Ectodermal cell (in vitro differentiated cells): ENCODE results near the gene JUN.

Source experiments
- H3K27ac ChIP-seq: 2 replicates; pipeline ENCODE4 v1.7.0; 2013; ENCODE audit warnings: mild to moderate bottlenecking, low read depth, low read length; ENCODE audit not compliant: insufficient read depth, poor library complexity, severe bottlenecking
- H3K27me3 ChIP-seq: 2 replicates; pipeline ENCODE4 v1.7.0; 2013; ENCODE audit warnings: mild to moderate bottlenecking, low read length; ENCODE audit not compliant: insufficient read depth, control insufficient read depth, poor library complexity, severe bottlenecking
- H3K36me3 ChIP-seq: one replicate; pipeline ENCODE4 v1.7.0; 2013; ENCODE audit warnings: low read length; ENCODE audit not compliant: control insufficient read depth, insufficient read depth
- H3K4me1 ChIP-seq: one replicate; pipeline ENCODE4 v1.7.0; 2013; ENCODE audit warnings: low read length; ENCODE audit not compliant: control insufficient read depth, insufficient read depth
- H3K4me3 ChIP-seq: 2 replicates; pipeline ENCODE4 v1.7.0; 2013; ENCODE audit warnings: low read depth, low read length, control low read depth; ENCODE audit not compliant: insufficient read depth
- H3K9me3 ChIP-seq: 2 replicates; pipeline ENCODE4 v1.7.0; 2013; ENCODE audit warnings: mild to moderate bottlenecking, low read length, moderate library complexity; ENCODE audit not compliant: control insufficient read depth
- WGBS, 2 experiments: methylation state at CpG; one replicate each; pipeline ENCODE4 v1.1.7; 2013; ENCODE audit warnings: missing lambda C conversion rate in 2 of 2; 5-methylcytosine and 5-hydroxymethylcytosine counted together

Gene JUN

DNA sequence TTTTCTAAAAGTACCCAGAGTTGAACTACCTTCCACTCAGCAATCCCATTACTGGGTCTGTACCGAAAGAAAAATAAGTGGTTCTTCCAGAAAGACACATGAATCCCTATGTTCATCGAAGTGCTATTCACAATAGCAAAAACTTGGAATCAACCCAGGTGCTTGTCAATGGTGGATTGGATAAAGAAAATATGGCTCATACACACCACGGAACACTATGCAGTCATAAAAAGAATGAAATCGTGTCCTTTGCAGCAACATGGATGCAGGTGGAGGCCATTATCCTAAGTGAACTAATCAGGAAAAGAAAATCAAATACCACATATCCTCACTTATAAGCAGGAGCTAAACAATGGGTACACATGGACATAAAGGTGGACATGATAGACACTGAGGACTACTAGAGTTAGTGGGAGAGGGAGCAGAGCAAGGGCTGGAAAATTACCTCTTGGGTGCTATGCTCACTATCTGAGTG, 32.9 kb upstream of the JUN start:
- no peaks in the 10 kb centered on the region for H3K36me3 ChIP-seq
- peaks cover 20% of the 10 kb centered on the region for H3K27me3 ChIP-seq
- H3K27ac ChIP-seq: no peak overlapping the region
- WGBS, 2 experiments: 83 to 90% methylated on average over 4 of the region's 4 CpGs
- peak overlapping the region; percentile 47 for H3K4me3 ChIP-seq
- H3K9me3 ChIP-seq: no peaks in the 10 kb centered on the region
- H3K4me1 ChIP-seq: peaks cover 4% of the 10 kb centered on the region

DNA sequence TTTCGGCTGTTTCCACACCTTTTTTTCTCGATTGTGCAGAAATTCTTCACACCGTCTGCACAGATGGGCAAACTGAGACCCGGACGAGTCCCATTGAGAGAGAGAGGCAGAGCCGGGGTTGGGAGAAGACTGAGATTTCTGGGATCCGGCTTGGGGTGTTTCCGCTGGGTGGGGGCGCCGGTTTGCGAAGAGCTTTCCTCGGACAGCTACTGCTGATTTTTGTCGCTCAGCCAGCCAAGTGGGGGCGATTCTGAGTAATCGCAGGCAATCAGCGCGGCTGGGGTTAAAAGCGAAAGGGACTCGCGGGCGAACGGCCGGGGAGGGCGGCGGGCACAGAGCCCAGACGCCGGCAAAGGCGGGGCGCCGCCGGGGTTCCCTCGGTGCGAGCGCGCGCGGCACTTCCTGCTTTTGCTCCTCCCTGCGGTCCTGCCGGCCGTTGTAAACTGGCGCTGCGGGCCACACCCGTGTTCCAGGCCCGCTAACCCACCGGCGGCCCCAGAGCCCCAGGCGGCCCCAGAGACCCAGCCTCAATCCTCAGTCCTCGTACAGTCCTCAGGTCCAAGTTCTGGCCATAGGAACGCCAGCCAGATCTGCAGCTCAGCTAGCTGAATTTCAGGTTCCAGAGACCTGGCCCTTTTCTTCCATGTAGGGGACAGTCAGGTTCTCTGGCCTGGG, 32.4 kb upstream of the JUN start:
- no peaks in the 10 kb centered on the region for H3K36me3 ChIP-seq
- peak overlapping the region; percentile 47 for H3K4me3 ChIP-seq
- peaks cover 20% of the 10 kb centered on the region for H3K27me3 ChIP-seq
- H3K9me3 ChIP-seq: no peaks in the 10 kb centered on the region
- 1% methylated on average over 49 of the region's 49 CpGs for WGBS, 2 experiments
- no peak overlapping the region for H3K27ac ChIP-seq
- H3K4me1 ChIP-seq: peaks cover 4% of the 10 kb centered on the region

GRCh38 chr1:58815686-58816071, 31.8 kb upstream of the JUN start:
- Histone ChIP-seq H3K27me3 (peaks cover 20% of the 10 kb centered on the region), H3K4me1 (peaks cover 4% of the 10 kb centered on the region), H3K4me3 (peak overlapping the region; percentile 47), H3K36me3 (no peaks in the 10 kb centered on the region), H3K9me3 (no peaks in the 10 kb centered on the region), H3K27ac (no peak overlapping the region)
- 3% methylated on average over 13 of the region's 13 CpGs for WGBS, 2 experiments

DNA sequence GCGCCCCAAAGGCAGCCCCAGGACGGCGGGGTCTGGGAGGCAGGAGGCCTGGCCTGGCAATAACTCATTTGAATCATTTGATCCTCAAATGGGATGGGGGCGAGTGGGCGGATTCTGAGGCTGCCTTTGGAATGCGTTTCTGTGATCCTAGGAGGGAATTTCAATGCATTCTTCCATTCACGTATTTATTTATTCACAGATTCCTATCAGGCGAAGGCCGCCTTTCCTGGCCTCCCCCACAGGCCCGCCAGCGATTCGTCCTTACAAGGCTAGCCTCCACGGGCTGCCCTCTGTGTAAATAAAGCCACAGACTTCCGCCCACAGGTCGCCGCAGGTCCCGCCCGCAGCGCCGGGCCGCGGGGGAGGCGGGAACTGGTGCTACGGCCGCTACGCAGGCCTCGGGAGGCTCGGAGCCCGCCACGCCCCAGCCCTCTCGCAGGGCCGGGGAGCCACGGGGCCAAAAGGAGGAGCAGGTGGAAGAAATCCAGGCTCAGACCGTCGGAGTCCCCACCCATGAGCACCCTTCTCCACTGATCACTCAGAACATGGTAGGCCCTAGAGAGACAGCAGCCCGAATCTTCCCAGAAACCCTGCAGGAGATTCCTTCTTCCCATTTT, 31.3 kb upstream of the JUN start:
- H3K4me1 ChIP-seq: peaks cover 4% of the 10 kb centered on the region
- no peak overlapping the region for H3K27ac ChIP-seq
- peaks cover 20% of the 10 kb centered on the region for H3K27me3 ChIP-seq
- H3K9me3 ChIP-seq: no peaks in the 10 kb centered on the region
- H3K36me3 ChIP-seq: no peaks in the 10 kb centered on the region
- WGBS, 2 experiments: 8 to 10% methylated on average over 36 of the region's 36 CpGs
- H3K4me3 ChIP-seq: peak overlapping the region; percentile 47

DNA sequence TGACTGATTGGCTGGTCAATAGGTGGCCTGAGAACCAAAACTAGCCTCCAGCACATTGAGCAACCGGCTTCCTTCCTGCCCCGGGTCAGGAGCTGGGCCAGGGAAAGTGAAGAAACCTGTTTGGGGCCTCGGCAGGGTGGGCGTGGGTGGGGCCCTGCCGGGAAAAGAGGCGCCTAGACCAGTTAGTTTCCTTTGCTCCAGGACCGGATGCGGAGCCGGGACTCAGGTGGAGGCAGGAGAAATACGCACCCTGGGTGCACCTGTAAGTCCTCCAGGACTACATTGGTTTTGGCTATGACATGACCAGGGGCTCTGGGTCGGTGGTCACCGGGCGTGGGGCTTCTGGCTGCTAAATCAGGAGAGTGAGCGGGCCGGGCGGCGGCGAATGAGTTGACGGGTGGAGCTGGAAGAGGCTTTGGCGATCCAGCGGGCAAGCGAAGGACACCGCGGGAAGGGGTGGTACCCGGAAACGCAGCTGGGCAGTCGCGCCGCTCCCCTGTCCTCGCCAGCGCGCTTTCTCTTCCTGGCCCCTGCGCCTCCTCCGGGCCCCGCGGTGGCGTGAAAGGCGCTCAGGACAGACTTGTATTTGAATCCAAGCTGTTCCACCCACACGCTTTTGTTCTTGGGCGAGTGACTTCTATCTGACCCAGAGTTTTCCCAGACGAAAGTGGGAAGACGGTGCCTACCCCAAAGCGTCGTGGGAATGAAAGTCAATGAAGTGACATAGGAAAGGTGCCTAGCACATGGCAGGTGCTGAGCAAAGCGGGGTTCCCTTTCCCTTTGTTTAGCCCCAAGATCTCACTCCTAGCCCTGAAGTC, 30.6 kb upstream of the JUN start:
- H3K4me1 ChIP-seq: peaks cover 4% of the 10 kb centered on the region
- 66 to 68% methylated on average over 45 of the region's 45 CpGs for WGBS, 2 experiments
- H3K27me3 ChIP-seq: peaks cover 20% of the 10 kb centered on the region
- no peak overlapping the region for H3K4me3 ChIP-seq
- H3K36me3 ChIP-seq: no peaks in the 10 kb centered on the region
- H3K9me3 ChIP-seq: no peaks in the 10 kb centered on the region
- H3K27ac ChIP-seq: no peak overlapping the region

- WGBS, 2 experiments: 83 to 87% methylated on average over 7 of the region's 7 CpGs
- Histone ChIP-seq H3K27me3 (peaks cover 20% of the 10 kb centered on the region), H3K27ac (no peak overlapping the region), H3K4me1 (peaks cover 4% of the 10 kb centered on the region), H3K4me3 (no peak overlapping the region), H3K36me3 (no peaks in the 10 kb centered on the region), H3K9me3 (no peaks in the 10 kb centered on the region)
These were observed 30.0 kb upstream of the JUN start for GRCh38 chr1:58813801-58814200.

DNA sequence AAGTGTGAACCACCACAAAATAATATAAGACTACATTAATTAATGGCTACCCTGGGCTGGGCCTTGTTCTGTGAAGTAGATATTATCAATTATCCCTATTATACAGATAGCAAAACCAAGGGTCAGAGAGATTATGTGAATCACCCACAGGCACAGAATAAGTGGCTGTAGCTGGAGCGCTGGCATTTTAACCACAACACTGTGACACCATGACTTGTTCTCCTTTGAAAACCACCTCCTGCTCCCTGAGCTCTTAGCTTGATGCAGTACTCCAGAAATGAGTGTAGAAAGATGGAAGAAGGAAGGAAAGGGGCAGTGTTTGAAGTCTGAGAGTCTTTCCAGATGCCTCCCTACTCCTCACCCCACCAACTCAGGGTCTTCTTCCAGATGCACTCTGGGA, 29.5 kb upstream of the JUN start:
- Histone ChIP-seq H3K36me3 (no peaks in the 10 kb centered on the region), H3K9me3 (no peaks in the 10 kb centered on the region), H3K4me1 (peaks cover 4% of the 10 kb centered on the region), H3K27ac (no peak overlapping the region), H3K27me3 (peaks cover 20% of the 10 kb centered on the region), H3K4me3 (no peak overlapping the region)
- WGBS, 2 experiments: 97 to 100% methylated on average over 1 of the region's 1 CpG

GRCh38 chr1:58812926-58813325, 29.1 kb upstream of the JUN start:
- peaks cover 20% of the 10 kb centered on the region for H3K27me3 ChIP-seq
- H3K9me3 ChIP-seq: no peaks in the 10 kb centered on the region
- peaks cover 4% of the 10 kb centered on the region for H3K4me1 ChIP-seq
- 84 to 94% methylated on average over 4 of the region's 4 CpGs for WGBS, 2 experiments
- H3K4me3 ChIP-seq: no peak overlapping the region
- no peaks in the 10 kb centered on the region for H3K36me3 ChIP-seq
- H3K27ac ChIP-seq: no peak overlapping the region

DNA sequence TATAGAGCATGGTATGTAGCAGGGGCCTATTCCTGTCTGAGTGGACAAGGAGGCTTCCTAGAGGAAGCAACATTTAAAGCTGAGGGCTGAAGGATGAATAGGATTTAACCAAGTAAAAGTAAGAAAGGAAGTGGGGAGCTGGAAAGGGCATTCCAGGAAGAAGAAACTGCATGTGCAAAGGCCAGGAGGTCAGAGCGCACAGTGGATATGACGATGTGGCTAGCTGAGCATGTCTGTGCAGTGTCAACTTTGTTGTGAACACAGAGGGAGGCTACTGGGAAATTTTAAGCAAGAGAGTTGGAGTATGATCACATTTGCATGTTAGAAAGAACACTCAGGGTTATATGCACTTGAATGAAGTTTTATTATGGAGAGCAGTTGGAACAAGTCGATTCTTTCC, 28.6 kb upstream of the JUN start:
- Histone ChIP-seq H3K9me3 (no peaks in the 10 kb centered on the region), H3K4me1 (peaks cover 4% of the 10 kb centered on the region), H3K27me3 (peaks cover 20% of the 10 kb centered on the region), H3K36me3 (no peaks in the 10 kb centered on the region), H3K27ac (no peak overlapping the region), H3K4me3 (no peak overlapping the region)
- WGBS, 2 experiments: 96 to 99% methylated on average over 2 to 3 of the region's 3 CpGs

- WGBS, 2 experiments: 83 to 93% methylated on average over 2 of the region's 2 CpGs
- H3K36me3 ChIP-seq: no peaks in the 10 kb centered on the region
These were observed 27.5 kb upstream of the JUN start for GRCh38 chr1:58811303-58811702.

More at GRCh38 chr1:58811303-58811702, 27.5 kb upstream of the JUN start:
- no peak overlapping the region for H3K27ac ChIP-seq
- H3K27me3 ChIP-seq: peaks cover 20% of the 10 kb centered on the region
- no peak overlapping the region for H3K4me3 ChIP-seq
- no peaks in the 10 kb centered on the region for H3K9me3 ChIP-seq
- peaks cover 4% of the 10 kb centered on the region for H3K4me1 ChIP-seq
